ENCODE results near the gene ACADVL.

The ACADVL gene

GRCh38 chr17:7217113-7217987, 2.4 kb upstream of the ACADVL start:
- DNase-seq: peak in 1 of 5 experiments; percentile 43

DNA sequence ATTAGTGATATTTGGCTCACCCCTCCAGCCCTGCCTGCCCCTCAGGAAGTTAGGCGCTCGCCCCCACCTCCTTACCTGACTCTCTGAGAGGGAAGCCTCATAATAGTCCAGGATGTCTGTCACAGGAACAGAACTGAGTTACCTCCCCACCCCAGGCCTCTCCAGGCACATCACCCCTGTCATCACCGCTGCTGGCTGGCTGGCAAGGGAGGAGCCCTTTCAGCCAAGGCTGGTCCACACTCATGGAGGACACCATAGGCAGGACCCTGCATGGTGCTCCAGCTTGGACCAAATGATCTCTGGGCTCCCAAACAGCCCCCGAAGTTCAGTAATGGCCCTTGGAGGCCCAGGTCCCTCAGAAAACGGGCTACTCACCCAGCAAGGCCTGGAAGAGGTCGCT, 1.6 kb upstream of the ACADVL start:
- DNase-seq: no peak

- DNase-seq: no peak
Measured at GRCh38 chr17:7218758-7219157, 980 bp upstream of the ACADVL start.

DNA sequence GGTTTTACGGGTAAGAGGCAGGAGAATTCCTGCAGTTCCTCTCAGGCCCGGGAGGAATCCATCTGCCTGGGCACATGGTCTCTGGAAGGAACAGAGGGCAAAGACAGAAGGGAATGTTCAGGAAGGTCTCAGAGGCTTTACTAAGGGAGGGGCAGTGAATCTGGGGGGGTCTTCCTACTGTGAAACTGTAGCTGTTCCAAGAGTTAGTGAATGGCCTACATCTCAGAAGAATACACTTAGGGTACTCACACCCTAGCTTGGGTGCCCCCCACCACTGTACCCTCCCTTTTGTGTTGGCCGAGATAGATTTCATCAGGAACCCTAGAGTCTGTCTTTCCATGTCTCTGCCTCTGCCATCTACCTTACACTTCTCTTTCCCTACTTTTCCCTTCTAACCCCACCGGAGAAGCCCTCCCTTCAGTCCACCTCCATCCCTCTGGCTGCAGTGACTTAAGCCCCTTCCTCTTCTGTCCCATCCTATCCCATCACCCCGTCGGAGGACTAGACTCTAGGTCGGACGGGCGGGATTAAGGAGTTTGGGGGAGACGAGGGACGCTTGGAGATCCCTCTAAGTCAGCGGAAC, 418 bp upstream of the ACADVL start:
- no peak for DNase-seq

GRCh38 chr17:7220593-7221277, 997 bp downstream of the ACADVL start:
- DNase-seq: peak in 4 of 5 experiments; percentile 31 to 77 (median 41)

DNA sequence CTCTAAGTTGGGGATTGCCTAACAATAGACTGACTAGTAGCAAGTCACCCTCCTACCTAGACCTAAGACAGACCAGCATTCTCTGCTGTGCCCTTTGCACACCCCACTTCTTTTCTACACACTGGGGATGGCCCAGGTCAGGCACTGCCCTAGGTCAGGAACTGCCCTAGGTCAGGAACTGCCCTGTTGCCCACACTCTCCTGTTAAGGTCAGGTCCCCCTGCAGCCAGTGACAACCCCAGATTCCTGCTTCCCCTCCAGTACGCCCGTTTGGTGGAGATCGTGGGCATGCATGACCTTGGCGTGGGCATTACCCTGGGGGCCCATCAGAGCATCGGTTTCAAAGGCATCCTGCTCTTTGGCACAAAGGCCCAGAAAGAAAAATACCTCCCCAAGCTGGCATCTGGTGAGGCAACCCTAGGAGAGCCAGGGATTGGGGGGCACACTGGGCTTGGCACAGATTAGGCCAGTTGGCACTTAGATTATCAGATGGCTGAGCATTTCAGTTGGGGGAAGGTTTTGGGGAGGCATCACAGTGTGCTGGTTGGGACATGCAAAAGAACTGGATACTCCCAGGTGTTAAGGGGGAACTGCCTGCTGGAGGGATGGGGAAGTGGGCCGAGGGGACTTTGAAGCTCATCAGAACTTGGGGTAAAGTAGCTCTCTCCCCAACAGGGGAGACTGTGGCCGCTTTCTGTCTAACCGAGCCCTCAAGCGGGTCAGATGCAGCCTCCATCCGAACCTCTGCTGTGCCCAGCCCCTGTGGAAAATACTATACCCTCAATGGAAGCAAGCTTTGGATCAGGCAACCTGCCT, 1.7 kb downstream of the ACADVL start:
- DNase-seq: no peak

DNA sequence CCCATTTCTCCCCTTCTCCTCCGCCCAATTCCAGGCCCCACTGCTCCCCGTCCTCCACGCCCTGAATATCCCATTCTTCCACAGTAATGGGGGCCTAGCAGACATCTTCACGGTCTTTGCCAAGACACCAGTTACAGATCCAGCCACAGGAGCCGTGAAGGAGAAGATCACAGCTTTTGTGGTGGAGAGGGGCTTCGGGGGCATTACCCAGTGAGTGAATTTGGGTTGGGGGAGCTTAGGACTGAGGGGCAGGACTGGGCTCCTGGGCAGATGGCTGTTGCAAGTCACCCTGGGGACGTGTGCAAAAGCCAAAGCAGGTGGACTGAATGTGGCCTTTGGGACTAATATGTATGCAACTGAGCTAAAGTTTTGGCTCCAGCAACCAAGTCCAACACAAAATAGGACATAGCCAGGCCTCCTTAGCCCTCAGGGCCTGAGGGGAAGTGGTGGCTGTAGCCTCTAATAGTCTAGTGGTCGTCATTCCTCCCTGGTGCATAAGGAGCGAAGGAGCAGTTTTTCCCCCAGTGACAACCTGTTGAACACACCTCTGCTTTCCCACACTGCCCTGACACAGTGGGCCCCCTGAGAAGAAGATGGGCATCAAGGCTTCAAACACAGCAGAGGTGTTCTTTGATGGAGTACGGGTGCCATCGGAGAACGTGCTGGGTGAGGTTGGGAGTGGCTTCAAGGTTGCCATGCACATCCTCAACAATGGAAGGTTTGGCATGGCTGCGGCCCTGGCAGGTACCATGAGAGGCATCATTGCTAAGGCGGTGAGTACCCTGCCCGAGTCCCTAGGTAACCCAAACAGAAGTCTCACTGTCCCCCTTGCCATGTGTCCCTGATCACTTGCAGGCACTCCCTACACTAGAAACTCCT, 2.6 kb downstream of the ACADVL start:
- no peak for DNase-seq

DNA sequence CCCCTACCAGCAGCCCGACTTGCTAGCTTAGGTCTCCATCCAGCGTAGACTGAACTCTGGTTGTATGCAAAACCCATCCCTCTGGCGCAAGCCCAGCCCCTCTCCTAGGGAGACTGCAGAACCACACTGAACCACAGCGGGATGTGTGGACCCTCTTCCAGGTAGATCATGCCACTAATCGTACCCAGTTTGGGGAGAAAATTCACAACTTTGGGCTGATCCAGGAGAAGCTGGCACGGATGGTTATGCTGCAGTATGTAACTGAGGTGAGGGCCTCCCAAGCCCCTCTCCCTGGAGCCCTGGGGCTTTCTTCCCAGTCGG, 3.2 kb downstream of the ACADVL start:
- no peak for DNase-seq

- no peak for DNase-seq
Measured at GRCh38 chr17:7223375-7223774, 3.6 kb downstream of the ACADVL start.

DNA sequence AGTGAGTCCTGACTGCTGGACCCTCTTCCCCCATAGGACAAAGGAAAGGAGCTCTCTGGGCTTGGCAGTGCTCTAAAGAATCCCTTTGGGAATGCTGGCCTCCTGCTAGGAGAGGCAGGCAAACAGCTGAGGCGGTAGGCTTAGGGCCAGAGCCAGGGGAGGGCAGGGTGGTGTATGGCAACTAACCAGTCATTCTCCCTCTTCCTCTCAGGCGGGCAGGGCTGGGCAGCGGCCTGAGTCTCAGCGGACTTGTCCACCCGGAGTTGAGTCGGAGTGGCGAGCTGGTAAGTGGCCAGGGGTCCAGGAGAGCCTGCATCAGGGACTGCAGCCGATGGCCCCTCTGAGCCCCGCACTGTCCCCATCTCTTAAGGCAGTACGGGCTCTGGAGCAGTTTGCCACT, 4.4 kb downstream of the ACADVL start:
- DNase-seq: no peak

- no peak for DNase-seq
Measured at GRCh38 chr17:7224661-7225111, 4.9 kb downstream of the ACADVL start.

- no peak for DNase-seq
Measured at GRCh38 chr17:7225711-7226331, 6.1 kb downstream of the ACADVL start.

DNA sequence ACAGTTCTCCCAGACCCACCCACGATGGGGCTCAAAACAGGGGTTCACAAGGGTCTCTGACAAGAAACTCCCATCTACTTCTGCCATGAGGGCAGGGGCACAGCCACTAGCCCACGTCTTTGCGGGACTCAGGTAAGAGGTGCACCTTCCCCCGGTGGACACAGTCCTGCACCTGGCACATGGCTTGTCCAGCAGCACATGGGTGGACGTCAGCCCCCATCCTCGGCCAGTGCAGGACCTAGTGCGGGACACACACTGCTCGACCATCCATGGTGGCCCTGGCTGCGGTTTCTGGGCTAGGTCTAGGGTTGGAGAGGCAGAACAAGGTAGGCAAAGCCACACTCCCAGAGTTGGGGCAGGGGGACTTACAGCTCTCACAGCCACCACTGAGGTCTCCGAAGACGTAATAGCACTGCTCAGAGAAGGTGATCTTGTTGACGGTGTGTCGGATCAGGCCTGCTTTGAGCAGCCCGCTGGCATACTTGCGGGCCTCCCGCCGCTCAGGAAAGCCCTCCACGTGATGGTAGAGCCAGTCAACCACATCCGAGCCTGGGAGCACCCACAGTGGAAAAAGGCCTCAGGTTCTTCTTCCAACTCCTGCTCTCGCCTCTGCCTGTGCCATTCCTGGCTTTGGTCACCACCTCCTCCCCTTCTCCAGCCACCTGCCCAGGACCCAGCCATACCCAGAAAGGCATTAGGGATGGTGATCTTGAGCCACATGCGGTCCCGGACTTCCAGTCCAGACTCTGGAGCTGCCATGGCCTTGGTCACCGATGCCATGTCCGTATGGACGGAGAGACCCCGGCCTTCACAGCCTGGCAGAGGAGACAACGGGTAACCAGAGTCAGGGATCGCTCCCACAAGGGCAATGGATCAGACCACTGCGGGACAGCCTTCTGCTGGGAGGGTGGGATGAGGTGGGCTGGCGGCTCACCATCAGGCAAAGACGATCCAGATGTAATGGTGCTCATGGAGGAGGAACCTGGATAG, 7.3 kb downstream of the ACADVL start:
- no peak for DNase-seq

GRCh38 chr17:7228920-7229319, 9.2 kb downstream of the ACADVL start:
- no peak for DNase-seq

GRCh38 chr17:7229504-7229903, 9.8 kb downstream of the ACADVL start:
- no peak for DNase-seq

DNA sequence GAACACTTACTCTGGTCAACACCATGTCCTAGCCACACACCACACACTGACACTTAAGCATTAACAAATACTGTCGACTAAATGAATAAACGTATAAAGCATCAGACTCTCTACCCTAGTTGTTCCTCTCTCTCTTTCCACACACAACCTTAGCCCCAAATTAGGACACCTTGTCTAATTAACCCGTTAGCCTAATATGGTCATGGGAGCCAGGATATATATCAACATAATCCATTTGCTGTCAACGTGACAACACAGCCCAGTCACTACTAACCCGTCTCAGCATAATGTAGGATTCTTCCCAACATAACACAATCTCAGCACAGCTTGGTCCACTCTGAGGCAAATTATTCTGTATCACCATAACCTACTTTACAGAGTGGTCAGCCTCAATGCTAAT, 12.4 kb downstream of the ACADVL start:
- no peak for DNase-seq

DNA sequence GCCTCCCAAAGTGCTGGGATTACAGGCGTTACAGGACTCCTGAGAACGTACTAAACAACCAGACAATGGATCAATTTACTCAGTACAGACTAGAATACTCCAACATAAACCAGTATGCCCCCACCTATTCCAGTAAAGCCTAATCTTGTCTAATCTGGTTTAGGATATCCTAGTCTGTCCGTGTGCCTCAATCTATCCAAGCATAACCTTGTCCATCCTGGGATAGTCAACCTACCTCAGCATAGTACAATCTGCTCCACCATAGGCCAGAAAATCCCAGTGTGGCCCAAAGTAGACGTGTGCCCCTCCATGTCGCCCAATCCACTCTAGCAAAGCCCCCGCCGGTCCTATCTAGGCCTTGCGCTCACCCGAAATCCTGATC, 14.0 kb downstream of the ACADVL start:
- no peak for DNase-seq

DNA sequence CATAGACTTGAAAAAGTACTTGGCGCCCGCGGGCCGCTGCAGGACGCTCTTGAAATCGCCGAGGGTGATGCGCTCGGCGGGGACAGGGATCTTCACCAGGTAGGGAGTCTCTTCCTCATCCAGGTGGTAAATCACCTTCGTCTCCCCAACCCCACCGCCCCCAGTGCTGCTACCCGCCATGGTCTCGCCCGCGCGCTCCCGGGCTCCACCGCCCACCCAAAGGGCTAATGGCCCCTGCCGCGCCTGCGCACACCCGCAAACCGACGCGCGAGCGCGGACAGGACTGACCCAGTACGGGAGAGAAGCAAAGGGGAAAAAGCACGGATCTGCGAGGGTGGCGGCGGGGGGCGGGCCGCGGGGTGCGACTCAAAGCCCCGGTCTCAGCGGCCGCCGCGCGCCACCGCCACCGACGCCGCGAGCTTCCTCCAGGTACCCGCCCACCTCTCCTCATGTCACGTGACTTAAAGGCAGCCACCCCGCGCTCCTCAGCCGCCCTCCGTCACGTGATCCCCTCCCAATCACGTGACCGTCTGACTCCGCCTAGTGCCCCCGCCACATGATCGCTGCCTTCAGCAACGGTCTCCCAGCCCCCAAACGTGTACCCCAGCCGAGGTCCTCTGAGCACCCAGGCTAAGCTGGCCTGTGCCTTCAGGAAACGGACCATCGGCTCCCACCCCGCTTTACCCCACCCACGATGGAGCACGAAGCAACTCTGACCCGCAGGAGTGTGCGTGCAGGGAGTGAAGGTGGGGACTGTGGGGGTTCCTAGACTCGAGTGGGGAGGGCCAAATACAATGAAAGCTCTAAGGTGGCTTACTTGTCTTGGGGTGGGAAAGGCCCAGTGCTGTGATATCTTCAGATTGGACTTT, 14.6 kb downstream of the ACADVL start, which contains the start of gene DVL2:
Gene DVL2, minus strand, starts transcription at position 435 of the 869 bp plus-strand sequence. Its CDS starts 255 bp downstream, at position 180.
- peak; percentile 86 to 96 (median 90) for DNase-seq
